ENCODE results near the gene KLHL36.
"Not testable (repeated sequence)": the region's sequence is repeated elsewhere in the genome, so short reads cannot be mapped to it uniquely, and the experiment has no call there.

Gene KLHL36

GRCh38 chr16:84685210-84685609, 36.9 kb downstream of the KLHL36 start:
- Histone ChIP-seq H3K4me1 (ENCODE audit: insufficient read depth, low read length, poor library complexity, severe bottlenecking) (peaks cover 9% of the 10 kb centered on the region), H3K4me3 (ENCODE audit: low read length, poor library complexity, severe bottlenecking) (no peak overlapping the region), H3K4me2 (ENCODE audit: low read depth, low read length, poor library complexity, severe bottlenecking) (no peak overlapping the region), H3K27me3 (ENCODE audit: insufficient read depth, low read length, poor library complexity, severe bottlenecking) (no peaks in the 10 kb centered on the region), H3K79me2 (ENCODE audit: insufficient read depth, low read length) (no peaks in the 10 kb centered on the region), H4K20me1 (ENCODE audit: insufficient read depth, low read length, poor library complexity, severe bottlenecking) (no peaks in the 10 kb centered on the region), H3F3A (ENCODE audit: low read depth) (no peaks in the 10 kb centered on the region), H3K9me3 (ENCODE audit: insufficient read depth, low read depth, low read length) (no peaks in the 10 kb centered on the region), H3K36me3 (ENCODE audit: insufficient read depth, low read length) (no peaks in the 10 kb centered on the region), H3K9ac (ENCODE audit: low read depth, low read length, poor library complexity, severe bottlenecking) (no peak overlapping the region), H2AFZ (ENCODE audit: low read length) (no peak overlapping the region), H3K9me2 (replicated peaks; ENCODE audit: low read depth, low read length) (no peaks in the 10 kb centered on the region)
- TF ChIP-seq EZH2phosphoT487 (IDR thresholded peaks at IDR 0.05; ENCODE audit: borderline replicate concordance) (no peak), CTCF (conservative IDR thresholded peaks at IDR 0.05; ENCODE audit: low read length) (no peak)

GRCh38 chr16:84686707-84687298, 38.5 kb downstream of the KLHL36 start:
- H3F3A ChIP-seq (ENCODE audit: low read depth), result no peaks in the 10 kb centered on the region
- no peaks in the 10 kb centered on the region for H3K9me2 ChIP-seq (replicated peaks; ENCODE audit: low read depth, low read length)
- no peak overlapping the region for H3K4me2 ChIP-seq (ENCODE audit: low read depth, low read length, poor library complexity, severe bottlenecking)
- no peaks in the 10 kb centered on the region for H3K79me2 ChIP-seq (ENCODE audit: insufficient read depth, low read length)
- H3K36me3 ChIP-seq (ENCODE audit: insufficient read depth, low read length), result no peaks in the 10 kb centered on the region
- H3K9me3 ChIP-seq (ENCODE audit: insufficient read depth, low read depth, low read length), result no peaks in the 10 kb centered on the region
- no peak overlapping the region for H3K4me3 ChIP-seq (ENCODE audit: low read length, poor library complexity, severe bottlenecking)
- no peak overlapping the region for H2AFZ ChIP-seq (ENCODE audit: low read length)
- peaks cover 9% of the 10 kb centered on the region for H3K4me1 ChIP-seq (ENCODE audit: insufficient read depth, low read length, poor library complexity, severe bottlenecking)
- H3K9ac ChIP-seq (ENCODE audit: low read depth, low read length, poor library complexity, severe bottlenecking), result no peak overlapping the region
- H3K27me3 ChIP-seq (ENCODE audit: insufficient read depth, low read length, poor library complexity, severe bottlenecking), result no peaks in the 10 kb centered on the region
- TF ChIP-seq EZH2phosphoT487 (IDR thresholded peaks at IDR 0.05; ENCODE audit: borderline replicate concordance) (no peak), CTCF (conservative IDR thresholded peaks at IDR 0.05; ENCODE audit: low read length) (no peak)
- no peaks in the 10 kb centered on the region for H4K20me1 ChIP-seq (ENCODE audit: insufficient read depth, low read length, poor library complexity, severe bottlenecking)

GRCh38 chr16:84687715-84688114, 39.4 kb downstream of the KLHL36 start:
- H3K4me2 ChIP-seq (ENCODE audit: low read depth, low read length, poor library complexity, severe bottlenecking), result peak overlapping the region; percentile 34
- no peaks in the 10 kb centered on the region for H3K9me3 ChIP-seq (ENCODE audit: insufficient read depth, low read depth, low read length)
- H2AFZ ChIP-seq (ENCODE audit: low read length), result peak overlapping the region; percentile 70; the same call in 1 of the 2 replicates

GRCh38 chr16:84688163-84688562, 39.9 kb downstream of the KLHL36 start:
- H2AFZ ChIP-seq (ENCODE audit: low read length); H3K9me2 ChIP-seq (replicated peaks; ENCODE audit: low read depth, low read length); H3K36me3 ChIP-seq (ENCODE audit: insufficient read depth, low read length); H3F3A ChIP-seq (ENCODE audit: low read depth); H4K20me1 ChIP-seq (ENCODE audit: insufficient read depth, low read length, poor library complexity, severe bottlenecking); H3K4me2 ChIP-seq (ENCODE audit: low read depth, low read length, poor library complexity, severe bottlenecking); H3K9me3 ChIP-seq (ENCODE audit: insufficient read depth, low read depth, low read length); H3K27me3 ChIP-seq (ENCODE audit: insufficient read depth, low read length, poor library complexity, severe bottlenecking); H3K4me3 ChIP-seq (ENCODE audit: low read length, poor library complexity, severe bottlenecking); H3K9ac ChIP-seq (ENCODE audit: low read depth, low read length, poor library complexity, severe bottlenecking); H3K79me2 ChIP-seq (ENCODE audit: insufficient read depth, low read length): not testable (repeated sequence)
- H3K4me1 ChIP-seq (ENCODE audit: insufficient read depth, low read length, poor library complexity, severe bottlenecking), result peaks cover 12% of the 10 kb centered on the region

More at GRCh38 chr16:84687715-84688114, 39.4 kb downstream of the KLHL36 start:
- no peak for TF ChIP-seq EZH2phosphoT487 (IDR thresholded peaks at IDR 0.05; ENCODE audit: borderline replicate concordance)
- Histone ChIP-seq H3K27me3 (ENCODE audit: insufficient read depth, low read length, poor library complexity, severe bottlenecking) (no peaks in the 10 kb centered on the region), H3K9me2 (replicated peaks; ENCODE audit: low read depth, low read length) (no peaks in the 10 kb centered on the region), H3K36me3 (ENCODE audit: insufficient read depth, low read length) (no peaks in the 10 kb centered on the region), H3K4me3 (ENCODE audit: low read length, poor library complexity, severe bottlenecking) (no peak overlapping the region), H3K79me2 (ENCODE audit: insufficient read depth, low read length) (no peaks in the 10 kb centered on the region), H3K9ac (ENCODE audit: low read depth, low read length, poor library complexity, severe bottlenecking) (no peak overlapping the region), H4K20me1 (ENCODE audit: insufficient read depth, low read length, poor library complexity, severe bottlenecking) (no peaks in the 10 kb centered on the region), H3K4me1 (ENCODE audit: insufficient read depth, low read length, poor library complexity, severe bottlenecking) (peaks cover 12% of the 10 kb centered on the region), H3F3A (ENCODE audit: low read depth) (no peaks in the 10 kb centered on the region)

All from Loucy (cell line).